HG03066 (cell line): Measurements from ENCODE around the gene ZC3H7A.

ENCODE experiments used
- ATAC-seq: cut with Tn5 transposase; IDR thresholded peaks from one replicate; pipeline ENCODE4 v1.9.1; 2021; ENCODE audit warnings: low read depth; ENCODE audit not compliant: unreplicated experiment

ZC3H7A gene

GRCh38 chr16:11707679-11708197, 89.3 kb downstream of the ZC3H7A start:
- ATAC-seq, result no peak

- ATAC-seq, result no peak
These were observed 90.8 kb downstream of the ZC3H7A start for GRCh38 chr16:11706180-11706742.

- ATAC-seq, result no peak
These were observed 91.6 kb downstream of the ZC3H7A start for GRCh38 chr16:11705311-11706025.
